ENCODE data around the gene PARVA. TPM values are rescaled to one million over a fixed set of nuclear protein-coding genes. Genes with fewer than 3 reads are reported as not detected.

PARVA gene
- total RNA-seq, 2 experiments from 2014 or later, result 0.04 TPM; not detected in 1

GRCh38 chr11:12538889-12539421, 161.6 kb downstream of the PARVA start:
- H3K9me3 Mint-ChIP-seq, result no peaks in the 10 kb centered on the region
- no peak overlapping the region for H3K27ac Mint-ChIP-seq
- no peak overlapping the region for H3K4me3 Mint-ChIP-seq
- H3K36me3 Mint-ChIP-seq, result no peaks in the 10 kb centered on the region
- no peak for DNase-seq
- no peaks in the 10 kb centered on the region for H3K4me1 Mint-ChIP-seq
- H3K27me3 Mint-ChIP-seq, result peaks cover 6% of the 10 kb centered on the region

GRCh38 chr11:12539572-12539971, 162.2 kb downstream of the PARVA start:
- H3K36me3 Mint-ChIP-seq, result no peaks in the 10 kb centered on the region
- no peak for DNase-seq
- H3K27ac Mint-ChIP-seq, result no peak overlapping the region
- H3K4me3 Mint-ChIP-seq, result no peak overlapping the region
- no peaks in the 10 kb centered on the region for H3K9me3 Mint-ChIP-seq
- peaks cover 6% of the 10 kb centered on the region for H3K27me3 Mint-ChIP-seq
- no peaks in the 10 kb centered on the region for H3K4me1 Mint-ChIP-seq

GRCh38 chr11:12540075-12540680, 162.8 kb downstream of the PARVA start:
- Mint-ChIP-seq H3K36me3 (no peaks in the 10 kb centered on the region), H3K4me1 (no peaks in the 10 kb centered on the region), H3K27me3 (peaks cover 6% of the 10 kb centered on the region), H3K9me3 (no peaks in the 10 kb centered on the region), H3K4me3 (no peak overlapping the region), H3K27ac (no peak overlapping the region)
- DNase-seq, result no peak

GRCh38 chr11:12540913-12541582, 163.7 kb downstream of the PARVA start:
- peaks cover 6% of the 10 kb centered on the region for H3K27me3 Mint-ChIP-seq
- H3K9me3 Mint-ChIP-seq, result no peaks in the 10 kb centered on the region
- no peaks in the 10 kb centered on the region for H3K36me3 Mint-ChIP-seq
- no peak overlapping the region for H3K27ac Mint-ChIP-seq
- H3K4me3 Mint-ChIP-seq, result no peak overlapping the region
- H3K4me1 Mint-ChIP-seq, result no peaks in the 10 kb centered on the region
- DNase-seq, result no peak

- H3K4me3 Mint-ChIP-seq, result no peak overlapping the region
- H3K36me3 Mint-ChIP-seq, result no peaks in the 10 kb centered on the region
- H3K27ac Mint-ChIP-seq, result no peak overlapping the region
- no peaks in the 10 kb centered on the region for H3K9me3 Mint-ChIP-seq
- DNase-seq, result no peak
- H3K27me3 Mint-ChIP-seq, result peaks cover 6% of the 10 kb centered on the region
- no peaks in the 10 kb centered on the region for H3K4me1 Mint-ChIP-seq
Measured at GRCh38 chr11:12541583-12542151, 164.3 kb downstream of the PARVA start.

GRCh38 chr11:12542186-12542935, 165.0 kb downstream of the PARVA start:
- Mint-ChIP-seq H3K4me1 (no peaks in the 10 kb centered on the region), H3K36me3 (no peaks in the 10 kb centered on the region), H3K27ac (no peak overlapping the region), H3K27me3 (peaks cover 8% of the 10 kb centered on the region), H3K4me3 (no peak overlapping the region), H3K9me3 (no peaks in the 10 kb centered on the region)
- DNase-seq, result no peak

- Mint-ChIP-seq H3K4me1 (no peaks in the 10 kb centered on the region), H3K27me3 (peaks cover 7% of the 10 kb centered on the region), H3K36me3 (no peaks in the 10 kb centered on the region), H3K27ac (no peak overlapping the region), H3K4me3 (no peak overlapping the region), H3K9me3 (no peaks in the 10 kb centered on the region)
- DNase-seq, result no peak
Measured at GRCh38 chr11:12543596-12544415, 166.4 kb downstream of the PARVA start.

- Mint-ChIP-seq H3K4me1 (no peaks in the 10 kb centered on the region), H3K36me3 (no peaks in the 10 kb centered on the region), H3K4me3 (no peak overlapping the region), H3K27ac (no peak overlapping the region), H3K9me3 (no peaks in the 10 kb centered on the region), H3K27me3 (peaks cover 7% of the 10 kb centered on the region)
- DNase-seq, result no peak
Measured at GRCh38 chr11:12544986-12545775, 167.8 kb downstream of the PARVA start.

- no peaks in the 10 kb centered on the region for H3K36me3 Mint-ChIP-seq
- H3K27me3 Mint-ChIP-seq, result peaks cover 7% of the 10 kb centered on the region
- H3K27ac Mint-ChIP-seq, result no peak overlapping the region
- H3K4me1 Mint-ChIP-seq, result no peaks in the 10 kb centered on the region
- H3K9me3 Mint-ChIP-seq, result no peaks in the 10 kb centered on the region
- H3K4me3 Mint-ChIP-seq, result no peak overlapping the region
- no peak for DNase-seq
Measured at GRCh38 chr11:12546122-12546521, 168.8 kb downstream of the PARVA start.

- no peak for DNase-seq
- H3K27me3 Mint-ChIP-seq, result peaks cover 3% of the 10 kb centered on the region
- H3K9me3 Mint-ChIP-seq, result no peaks in the 10 kb centered on the region
- H3K4me1 Mint-ChIP-seq, result no peaks in the 10 kb centered on the region
- H3K27ac Mint-ChIP-seq, result no peak overlapping the region
- no peak overlapping the region for H3K4me3 Mint-ChIP-seq
- no peaks in the 10 kb centered on the region for H3K36me3 Mint-ChIP-seq
Measured at GRCh38 chr11:12546660-12547059, 169.3 kb downstream of the PARVA start.

- Mint-ChIP-seq H3K27ac (no peak overlapping the region), H3K4me1 (no peaks in the 10 kb centered on the region), H3K36me3 (no peaks in the 10 kb centered on the region), H3K4me3 (no peak overlapping the region), H3K9me3 (no peaks in the 10 kb centered on the region), H3K27me3 (peaks cover 3% of the 10 kb centered on the region)
- DNase-seq, result no peak
Measured at GRCh38 chr11:12547953-12548650, 170.7 kb downstream of the PARVA start.

- Mint-ChIP-seq H3K4me3 (no peak overlapping the region), H3K4me1 (no peaks in the 10 kb centered on the region), H3K27me3 (peaks cover 16% of the 10 kb centered on the region), H3K27ac (no peak overlapping the region), H3K9me3 (peaks cover 3% of the 10 kb centered on the region), H3K36me3 (no peaks in the 10 kb centered on the region)
- DNase-seq, result no peak
Measured at GRCh38 chr11:12552692-12553091, 175.3 kb downstream of the PARVA start.

- DNase-seq, result no peak
- Mint-ChIP-seq H3K4me1 (no peaks in the 10 kb centered on the region), H3K36me3 (no peaks in the 10 kb centered on the region), H3K9me3 (peaks cover 3% of the 10 kb centered on the region), H3K27ac (no peak overlapping the region), H3K27me3 (peaks cover 22% of the 10 kb centered on the region), H3K4me3 (no peak overlapping the region)
Measured at GRCh38 chr11:12554122-12554521, 176.8 kb downstream of the PARVA start.

All from activated naive CD8-positive, alpha-beta T cell treated with anti-CD3 and anti-CD28 coated beads for 36 hours (primary cell).